Jurkat, Clone E6-1 (cell line): ENCODE results near the gene MIS18A. TPM values are rescaled to one million over a fixed set of nuclear protein-coding genes. Genes with fewer than 3 reads are reported as not detected.
"Not testable (repeated sequence)": the region's sequence is repeated elsewhere in the genome, so short reads cannot be mapped to it uniquely, and the experiment has no call there.

ENCODE experiments used
- DNase-seq: peaks from one replicate; pipeline ENCODE4 v3.0.0-alpha.2; 2011; ENCODE audit warnings: low read depth, low spot score
- H3K4me3 ChIP-seq: 2 replicates; pipeline ENCODE4 v1.5.1; 2011; ENCODE audit warnings: mild to moderate bottlenecking, low read length, control low read depth, moderate library complexity
- polyA plus RNA-seq: library from polyadenylated mRNA; unstranded; fragments of >200 nt; gene quantifications from one replicate; pipeline ENCODE4 v1.2.1, GENCODE V29; 2012; ENCODE audit warnings: missing spikeins; ENCODE audit not compliant: insufficient read length, insufficient read depth

Gene MIS18A
- 66.4 TPM for polyA plus RNA-seq

GRCh38 chr21:32278518-32279376 lies at the start of gene MIS18A:
Gene MIS18A, minus strand, starts transcription at chr21:32279049. Its CDS starts 35 bp downstream, at chr21:32279014.
- peak within 1 kb of the TSS; percentile 86 for H3K4me3 ChIP-seq
- DNase-seq: peak; percentile 84

GRCh38 chr21:32328595-32328994 lies 49.7 kb upstream of the MIS18A start:
- no peak overlapping the region for H3K4me3 ChIP-seq
- DNase-seq: no peak

GRCh38 chr21:32325706-32326105 lies 46.9 kb upstream of the MIS18A start:
- no peak for DNase-seq
- no peak overlapping the region for H3K4me3 ChIP-seq

- peak; percentile 39 for DNase-seq
- H3K4me3 ChIP-seq: no peak overlapping the region
These were observed 43.8 kb upstream of the MIS18A start for GRCh38 chr21:32322676-32323075.

- H3K4me3 ChIP-seq: no peak overlapping the region
- DNase-seq: no peak
These were observed 43.3 kb upstream of the MIS18A start for GRCh38 chr21:32322103-32322502.

- no peak for DNase-seq
- no peak overlapping the region for H3K4me3 ChIP-seq
These were observed 42.6 kb upstream of the MIS18A start for GRCh38 chr21:32321480-32321879.

GRCh38 chr21:32320726-32321125 lies 41.9 kb upstream of the MIS18A start:
- no peak for DNase-seq
- no peak overlapping the region for H3K4me3 ChIP-seq

GRCh38 chr21:32320059-32320458 lies 41.2 kb upstream of the MIS18A start:
- DNase-seq: no peak
- no peak overlapping the region for H3K4me3 ChIP-seq

- no peak overlapping the region for H3K4me3 ChIP-seq
- DNase-seq: no peak
These were observed 40.2 kb upstream of the MIS18A start for GRCh38 chr21:32319012-32319411.

GRCh38 chr21:32317726-32318125 lies 38.9 kb upstream of the MIS18A start:
- H3K4me3 ChIP-seq: no peak overlapping the region
- DNase-seq: no peak

- DNase-seq: no peak
- H3K4me3 ChIP-seq: no peak overlapping the region
These were observed 37.7 kb upstream of the MIS18A start for GRCh38 chr21:32316361-32317215.

GRCh38 chr21:32315511-32316281 lies 36.8 kb upstream of the MIS18A start:
- H3K4me3 ChIP-seq: no peak overlapping the region
- no peak for DNase-seq

GRCh38 chr21:32314806-32315205 lies 36.0 kb upstream of the MIS18A start:
- H3K4me3 ChIP-seq: no peak overlapping the region
- DNase-seq: no peak

- no peak overlapping the region for H3K4me3 ChIP-seq
These were observed 34.1 kb upstream of the MIS18A start for GRCh38 chr21:32312976-32313375.

GRCh38 chr21:32312326-32312725 lies 33.5 kb upstream of the MIS18A start:
- no peak for DNase-seq
- H3K4me3 ChIP-seq: no peak overlapping the region

More at GRCh38 chr21:32312976-32313375, 34.1 kb upstream of the MIS18A start:
- DNase-seq: no peak

- no peak for DNase-seq
- H3K4me3 ChIP-seq: no peak overlapping the region
These were observed 32.8 kb upstream of the MIS18A start for GRCh38 chr21:32311621-32312020.

GRCh38 chr21:32310976-32311375 lies 32.1 kb upstream of the MIS18A start:
- not testable (repeated sequence) for H3K4me3 ChIP-seq, DNase-seq

GRCh38 chr21:32309906-32310460 lies 31.1 kb upstream of the MIS18A start:
- no peak for DNase-seq
- no peak overlapping the region for H3K4me3 ChIP-seq

- DNase-seq: no peak
- no peak overlapping the region for H3K4me3 ChIP-seq
These were observed 29.8 kb upstream of the MIS18A start for GRCh38 chr21:32308696-32309095.
